T-helper 1 cell treated with Interleukin-12 subunit alpha and Interleukin-12 subunit beta and Interleukin-4 antibody, amounts not matched to agents 30 ng/mL and 1 ng/mL, for 36 hours (primary cell): Measurements from ENCODE around the gene TBC1D2B. TPM values are rescaled to one million over a fixed set of nuclear protein-coding genes. Genes with fewer than 3 reads are reported as not detected.

Experiments
- intact Hi-C: fragments of 100-400 bp; cut with micrococcal nuclease; formaldehyde crosslinking; loops from one replicate; pipeline ENCODE4 v1.15.1; 2024
- total RNA-seq: library from RNA; stranded (reverse); gene quantifications from 2 replicates; pipeline ENCODE4 v1.2.3, GENCODE V29; 2022

The TBC1D2B gene
- total RNA-seq, 1 donor from 2014 or later = 115 TPM

GRCh38 chr15:78075490-78076230 is 1.9 kb downstream of the TBC1D2B start:
- intact Hi-C loops = loop anchor here (2.0 to 5.0 kb wide), 2 partner anchors 25 to 58 kb away; no protein-coding TSS in a partner anchor

DNA sequence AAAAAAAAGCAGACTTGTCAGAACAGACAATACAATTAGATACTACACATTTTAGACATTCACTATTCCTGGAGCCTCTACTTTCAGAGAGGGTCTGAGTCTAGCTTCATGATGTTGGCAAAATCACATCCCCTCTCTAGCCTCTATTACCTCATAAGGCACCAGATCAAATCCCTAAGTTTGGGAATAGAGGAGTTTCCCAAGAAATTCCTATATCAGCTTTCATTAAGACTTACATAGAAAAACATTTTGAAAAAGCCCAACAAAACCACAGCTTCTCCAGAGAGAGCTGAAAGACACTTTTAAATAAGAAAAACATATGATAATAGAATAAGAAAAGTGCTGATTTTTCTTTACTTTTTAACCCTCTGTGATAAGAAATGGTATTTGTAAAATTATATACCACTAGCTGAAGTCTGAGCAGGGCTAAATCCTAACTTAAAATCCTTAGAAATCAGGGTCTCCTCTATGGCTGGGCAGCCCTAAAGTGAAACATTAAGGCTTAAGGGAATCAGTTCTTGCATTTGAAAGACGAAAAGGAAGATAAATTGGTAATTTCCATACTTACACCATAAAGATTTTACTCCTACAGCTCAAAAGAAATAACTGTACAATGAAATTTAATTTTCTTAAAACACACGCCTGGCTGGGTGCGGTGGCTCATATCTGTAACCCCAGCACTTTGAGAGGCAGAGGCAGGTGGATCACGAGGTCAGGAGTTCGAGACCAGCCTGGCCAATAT is 4.3 kb downstream of the TBC1D2B start:
- intact Hi-C loops = no loop called here

- intact Hi-C loops = loop anchor here (1.0 kb wide), 1 partner anchor 10 kb away; no protein-coding TSS in a partner anchor
These were observed 5.2 kb downstream of the TBC1D2B start for GRCh38 chr15:78072080-78072892.

DNA sequence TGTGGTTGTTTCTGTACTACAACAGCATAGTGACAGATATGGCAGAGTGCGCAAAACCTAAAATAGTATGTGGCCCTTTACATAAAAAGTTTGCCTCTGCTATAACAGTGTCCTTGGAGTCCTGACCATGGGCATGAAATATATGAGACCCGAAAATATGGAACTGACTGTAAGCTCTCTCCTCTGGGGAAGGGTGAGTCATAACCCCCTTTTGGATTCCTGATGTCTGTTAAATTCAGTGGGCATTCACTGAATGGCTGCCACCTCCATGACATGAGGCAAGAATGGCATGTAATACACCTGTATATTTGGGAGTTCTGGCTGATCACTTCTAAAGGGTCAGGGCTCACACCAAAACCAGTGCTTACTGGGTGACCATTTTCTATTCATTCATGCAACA is 6.1 kb downstream of the TBC1D2B start:
- intact Hi-C loops = no loop called here

- intact Hi-C loops = loop anchor here (1.0 kb wide), 1 partner anchor 23 kb away; no protein-coding TSS in a partner anchor
These were observed 7.3 kb downstream of the TBC1D2B start for GRCh38 chr15:78070049-78070700.

DNA sequence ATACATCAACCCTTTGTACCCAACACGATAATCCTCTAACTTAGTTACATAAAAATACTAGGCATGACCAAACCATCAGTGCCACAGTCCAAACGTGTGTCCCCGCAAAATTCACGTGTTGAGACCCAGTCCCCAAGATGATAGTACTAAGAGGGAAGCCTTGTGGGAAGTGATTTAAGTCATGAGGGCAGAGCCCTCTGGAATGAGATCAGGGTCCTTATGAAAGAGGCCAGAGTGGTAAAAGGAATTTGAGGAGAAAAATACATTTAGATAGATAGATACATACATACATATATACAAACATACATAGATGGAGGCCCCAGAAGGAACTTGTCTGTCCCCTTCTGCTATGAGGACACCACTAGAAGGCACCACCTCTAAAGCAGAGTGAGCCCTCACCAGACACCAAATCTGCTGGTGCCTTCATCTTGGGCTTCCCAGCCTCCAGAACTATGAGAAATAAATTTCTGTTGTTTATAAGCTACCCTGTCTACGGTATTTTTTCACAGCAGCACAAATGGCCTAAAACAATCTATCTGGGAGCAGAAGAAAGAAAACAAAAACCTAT is 8.0 kb downstream of the TBC1D2B start:
- intact Hi-C loops = loop anchor here (1.0 to 5.0 kb wide), 2 partner anchors 22 to 37 kb away; no protein-coding TSS in a partner anchor

DNA sequence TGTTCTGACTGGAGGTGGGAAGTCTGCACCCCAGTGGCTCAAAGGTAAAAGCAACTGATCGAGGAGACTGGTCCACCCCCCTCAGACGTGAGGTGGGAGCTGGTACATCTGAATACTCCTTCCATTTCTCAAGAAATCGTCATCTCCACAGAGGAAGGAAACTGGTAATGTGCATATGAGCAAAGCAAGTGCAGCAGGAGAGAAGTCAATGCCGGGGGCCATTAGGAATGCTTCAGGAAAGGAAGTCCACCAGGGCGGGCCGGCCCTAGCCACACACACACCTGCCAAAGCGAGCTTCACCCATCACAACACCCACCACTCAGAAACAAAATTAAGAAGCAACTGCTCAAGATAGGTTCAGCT is 8.5 kb downstream of the TBC1D2B start:
- intact Hi-C loops = loop anchor here (5.0 kb wide), 1 partner anchor 37 kb away; no protein-coding TSS in a partner anchor

DNA sequence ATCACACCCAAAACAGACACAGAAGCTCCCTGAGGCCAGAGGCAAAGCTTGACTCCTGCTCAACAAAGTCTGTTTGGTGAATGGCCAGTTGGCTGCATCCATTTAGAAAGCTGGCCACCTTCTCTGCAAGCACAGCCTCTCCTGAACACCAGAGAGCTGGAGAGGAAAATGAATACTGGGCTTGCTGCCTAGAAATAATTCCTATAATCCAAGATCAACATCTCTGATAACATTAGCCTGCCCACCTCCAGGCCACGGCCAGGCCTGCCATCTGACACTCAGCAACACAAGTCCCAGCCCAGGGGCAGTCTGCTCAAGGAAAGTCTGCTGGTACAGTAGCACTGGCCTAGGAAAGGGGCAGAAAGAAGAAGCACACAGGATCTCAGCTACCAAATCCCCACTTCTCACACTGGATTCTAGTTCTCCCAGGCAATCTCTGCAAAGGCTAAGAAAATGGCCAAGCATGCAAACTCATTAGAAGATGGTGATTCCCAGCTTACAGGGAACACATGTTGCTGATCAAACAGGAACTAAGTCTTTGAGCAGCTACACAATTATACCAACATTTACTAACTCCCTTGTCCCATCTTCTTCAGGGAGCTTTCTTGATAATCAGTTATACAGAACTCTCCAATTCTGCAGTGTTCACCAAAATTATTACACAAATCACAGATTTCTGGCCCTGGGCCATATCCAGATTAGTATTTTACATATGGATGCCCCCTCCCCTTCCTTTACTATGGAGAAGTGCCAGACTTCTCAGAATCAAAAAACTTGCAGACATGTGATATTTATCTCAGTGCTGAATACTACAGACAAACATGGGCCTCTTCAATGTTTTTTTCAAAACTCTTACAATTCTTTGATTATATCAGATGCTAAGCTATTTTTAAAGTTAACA is 9.9 kb downstream of the TBC1D2B start:
- intact Hi-C loops = loop anchor here (5.0 kb wide), 1 partner anchor 35 kb away; no protein-coding TSS in a partner anchor

DNA sequence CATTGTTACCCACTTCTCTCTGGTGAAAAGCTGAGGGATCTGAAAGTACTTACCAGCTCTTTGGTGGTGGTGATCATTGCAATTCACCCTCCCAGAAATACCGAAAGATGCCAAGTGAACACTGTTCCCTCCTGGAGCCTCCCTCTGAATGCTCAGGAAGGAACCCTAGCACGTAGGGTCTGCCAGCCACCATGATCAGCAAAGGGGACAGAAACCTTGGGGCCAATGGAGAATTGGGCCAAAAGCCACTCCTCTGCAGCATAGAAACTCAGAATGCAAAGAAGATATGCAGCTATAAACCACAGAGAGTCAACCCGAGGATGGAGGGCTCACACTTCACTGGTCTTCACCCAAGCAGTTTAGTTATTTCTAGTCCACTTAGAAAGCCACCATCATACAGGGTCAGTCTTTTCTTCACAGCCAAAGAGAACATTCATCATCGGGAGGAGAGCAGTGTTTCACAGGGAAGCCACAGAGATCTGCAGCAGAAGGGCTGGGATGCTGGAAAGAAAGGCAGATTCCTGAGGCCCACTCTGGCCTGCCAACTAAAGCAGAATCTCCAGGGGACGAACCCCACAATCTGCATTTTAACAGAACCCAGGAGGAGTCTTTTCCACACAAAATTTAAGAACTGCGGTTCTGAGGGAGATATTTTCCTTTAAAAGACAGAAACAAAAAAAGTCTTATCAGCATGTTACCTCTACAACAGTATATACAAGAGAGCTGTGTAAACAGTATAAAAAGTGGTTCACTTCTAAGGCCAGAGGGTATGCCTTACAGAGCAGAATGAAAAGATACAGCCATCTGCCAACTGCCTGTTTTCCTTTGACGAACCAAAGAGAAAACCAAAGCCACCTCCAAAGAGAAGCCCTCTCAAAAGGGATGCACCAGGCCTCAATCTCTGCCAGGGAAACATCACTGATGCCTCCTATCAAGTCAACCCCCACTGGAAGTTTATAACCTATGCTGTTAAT is 11.3 kb downstream of the TBC1D2B start:
- intact Hi-C loops = loop anchor here (5.0 kb wide), 1 partner anchor 34 kb away; no protein-coding TSS in a partner anchor

- intact Hi-C loops = loop anchor here (5.0 kb wide), 1 partner anchor 33 kb away; no protein-coding TSS in a partner anchor
These were observed 12.1 kb downstream of the TBC1D2B start for GRCh38 chr15:78065284-78065872.

DNA sequence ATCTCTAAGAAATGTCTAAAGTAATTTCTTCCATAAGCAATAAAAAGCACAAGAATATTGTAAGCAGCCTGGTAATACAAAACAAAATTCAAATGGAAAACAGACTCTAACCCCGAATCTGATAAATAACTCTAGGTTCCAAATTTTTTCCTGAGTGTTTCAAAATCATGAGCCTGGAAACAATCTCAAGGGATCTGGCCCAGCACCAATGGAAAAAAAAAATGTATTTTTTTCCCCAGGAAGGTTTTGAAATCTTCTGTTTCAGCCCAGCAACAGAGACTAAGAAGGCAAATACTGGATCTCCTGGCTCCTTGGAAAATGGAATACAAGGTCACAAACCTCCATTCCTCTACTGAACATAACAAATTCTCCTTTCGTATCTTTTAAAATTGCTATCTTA is 13.0 kb downstream of the TBC1D2B start:
- intact Hi-C loops = no loop called here

- intact Hi-C loops = no loop called here
These were observed 13.5 kb downstream of the TBC1D2B start for GRCh38 chr15:78063970-78064385.

DNA sequence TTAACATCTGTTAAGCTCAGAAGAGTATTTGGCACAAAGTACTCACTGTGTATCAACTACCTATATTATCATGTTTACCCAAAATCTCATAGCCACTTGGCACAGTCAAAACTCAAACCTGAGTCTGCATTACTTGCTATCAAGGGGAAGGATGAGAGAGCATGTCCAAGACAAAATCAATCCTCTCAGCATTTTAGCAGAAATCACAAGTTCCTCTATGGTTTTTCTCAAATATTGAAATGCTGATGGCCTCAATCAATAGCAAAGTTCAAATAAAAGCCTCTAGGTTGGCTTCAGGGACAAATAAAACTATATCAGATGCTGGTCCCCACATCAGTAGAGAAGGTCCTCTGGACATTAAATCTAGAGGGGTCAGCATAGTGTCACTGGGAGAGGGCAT is 14.3 kb downstream of the TBC1D2B start:
- intact Hi-C loops = no loop called here

DNA sequence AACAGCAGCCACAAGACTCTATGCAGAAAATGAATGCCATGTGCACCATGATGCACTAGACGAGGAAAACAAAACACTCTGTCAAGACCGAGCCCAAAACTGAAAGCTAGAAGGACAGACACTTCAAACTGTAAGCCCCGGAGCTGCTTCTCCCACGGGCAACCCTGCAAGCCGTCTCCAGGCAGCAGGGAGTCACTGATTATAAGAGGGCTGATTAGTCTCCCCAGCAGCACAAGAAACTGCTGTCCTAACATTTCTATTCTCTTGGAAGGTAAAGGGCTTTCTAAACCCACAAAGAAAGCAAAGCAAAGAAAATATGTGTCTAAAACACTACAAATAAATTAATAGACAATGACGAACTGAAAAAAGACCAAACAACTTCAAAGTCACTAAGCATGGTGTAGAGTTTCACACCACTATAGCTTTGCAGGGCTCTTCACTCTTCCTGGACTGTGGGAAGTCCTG is 15.5 kb downstream of the TBC1D2B start:
- intact Hi-C loops = loop anchor here (1.0 kb wide), 1 partner anchor 10 kb away; no protein-coding TSS in a partner anchor

GRCh38 chr15:78060232-78060631 is 17.3 kb downstream of the TBC1D2B start:
- intact Hi-C loops = no loop called here

GRCh38 chr15:78059110-78059839 is 18.2 kb downstream of the TBC1D2B start:
- intact Hi-C loops = loop anchor here (10.0 kb wide), 1 partner anchor 486 kb away; the partner anchor contains the start of gene PSMA4
